GM23338 (cell line): ENCODE data around the gene ZNF609. TPM values are rescaled to one million over a fixed set of nuclear protein-coding genes. Genes with fewer than 3 reads are reported as not detected.

Experiments
- ATAC-seq: fragments of 200-7000 bp; cut with Tn5 transposase; 3 replicates; pipeline ENCODE4 v1.9.1; 2020
- DNase-seq: peaks from one replicate; pipeline ENCODE4 v3.0.0-alpha.2; 2015; ENCODE audit warnings: low spot score
- H2AFZ ChIP-seq: fragments of 200-600 bp; sonication (generic); 2 replicates; pipeline ENCODE4 v1.8.0; 2016; ENCODE audit warnings: antibody characterized with exemption, mild to moderate bottlenecking, moderate library complexity
- H3F3A ChIP-seq: fragments of 200-600 bp; sonication (generic); replicated peaks from 2 replicates; pipeline ENCODE4 v1.8.0; 2017; ENCODE audit warnings: antibody characterized with exemption, mixed run types, low read depth
- H3K27ac ChIP-seq: fragments of 200-600 bp; sonication (generic); 2 replicates; pipeline ENCODE4 v1.6.1; 2016; ENCODE audit warnings: low read depth
- H3K27me3 ChIP-seq: fragments of 200-600 bp; sonication (generic); 2 replicates; pipeline ENCODE4 v1.8.0; 2016; ENCODE audit warnings: mild to moderate bottlenecking, mixed run types, moderate library complexity; ENCODE audit not compliant: insufficient read depth
- H3K36me3 ChIP-seq: fragments of 200-600 bp; sonication (generic); 2 replicates; pipeline ENCODE4 v1.8.0; 2016; ENCODE audit warnings: mild to moderate bottlenecking; ENCODE audit not compliant: insufficient read depth
- H3K4me1 ChIP-seq: fragments of 200-600 bp; sonication (generic); 2 replicates; pipeline ENCODE4 v1.8.0; 2016; ENCODE audit warnings: mild to moderate bottlenecking, moderate library complexity; ENCODE audit not compliant: insufficient read depth
- H3K4me2 ChIP-seq: fragments of 200-600 bp; sonication (generic); 2 replicates; pipeline ENCODE4 v1.7.1; 2017; ENCODE audit warnings: mixed run types
- H3K4me3 ChIP-seq: fragments of 200-600 bp; sonication (generic); 2 replicates; pipeline ENCODE4 v1.6.1; 2016; ENCODE audit warnings: mixed run types
- H3K79me2 ChIP-seq: fragments of 200-600 bp; sonication (generic); replicated peaks from 2 replicates; pipeline ENCODE4 v1.8.0; 2017; ENCODE audit warnings: mild to moderate bottlenecking; ENCODE audit not compliant: insufficient read depth
- H3K9me2 ChIP-seq: fragments of 200-600 bp; sonication (generic); 2 replicates; pipeline ENCODE4 v1.8.0; 2017; ENCODE audit not compliant: insufficient read depth
- H4K20me1 ChIP-seq: fragments of 200-600 bp; sonication (generic); replicated peaks from 2 replicates; pipeline ENCODE4 v1.8.0; 2017; ENCODE audit warnings: mild to moderate bottlenecking; ENCODE audit not compliant: insufficient read depth
- H3K27ac Mint-ChIP-seq: 2 replicates; pipeline ENCODE4 v1.8.0; 2020; ENCODE audit warnings: inconsistent platforms, mild to moderate bottlenecking, moderate library complexity, mixed read lengths
- H3K27me3 Mint-ChIP-seq: 3 replicates; pipeline ENCODE4 v1.8.0; 2022; ENCODE audit warnings: low read depth, mild to moderate bottlenecking, moderate library complexity, mixed read lengths, inconsistent platforms; ENCODE audit not compliant: insufficient read depth, poor library complexity
- H3K36me3 Mint-ChIP-seq: 3 replicates; pipeline ENCODE4 v1.8.0; 2021; ENCODE audit warnings: low read depth, mild to moderate bottlenecking, inconsistent platforms, moderate library complexity, mixed read lengths
- H3K4me1 Mint-ChIP-seq: 3 replicates; pipeline ENCODE4 v1.8.0; 2020; ENCODE audit warnings: mild to moderate bottlenecking, inconsistent platforms, mixed read lengths
- H3K4me3 Mint-ChIP-seq: 3 replicates; pipeline ENCODE4 v1.8.0; 2021; ENCODE audit warnings: moderate library complexity, mild to moderate bottlenecking, inconsistent platforms, mixed read lengths
- H3K9me3 Mint-ChIP-seq: 3 replicates; pipeline ENCODE4 v1.8.0; 2020; ENCODE audit warnings: moderate library complexity, mild to moderate bottlenecking, inconsistent platforms, mixed read lengths
- CREB1 ChIP-seq: fragments of 250-450 bp; sonication (Bioruptor Pico); IDR thresholded peaks from 2 replicates; pipeline ENCODE4 v1.5.0; 2020; ENCODE audit warnings: low read depth, mild to moderate bottlenecking, moderate library complexity
- CTCF ChIP-seq, 2 experiments: fragments of 200-600 bp in 1 of 2; sonication (generic) in 1 of 2; conservative IDR thresholded peaks; 2 replicates each; pipeline versions ENCODE4 v1.5.1 to v1.6.1; 2016 to 2017; ENCODE audit warnings: antibody characterized with exemption in 2 of 2, low read depth in 2 of 2, mild to moderate bottlenecking in 2 of 2, moderate library complexity in 1 of 2
- ETS1 ChIP-seq: IDR thresholded peaks from 2 replicates; pipeline ENCODE4 v1.6.1; 2016; ENCODE audit warnings: antibody characterized with exemption
- EZH2 ChIP-seq: fragments of 200-600 bp; sonication (generic); IDR thresholded peaks from one replicate; pipeline ENCODE4 v1.8.0; 2017; ENCODE audit warnings: antibody characterized with exemption, mild to moderate bottlenecking, low read depth; ENCODE audit not compliant: unreplicated experiment
- NANOG ChIP-seq: IDR thresholded peaks from 2 replicates; pipeline ENCODE4 v1.6.1; 2016; ENCODE audit warnings: antibody characterized with exemption, borderline replicate concordance
- POLR2AphosphoS5 ChIP-seq: IDR thresholded peaks from 2 replicates; pipeline ENCODE4 v1.6.1; 2016; ENCODE audit warnings: antibody characterized with exemption, low read depth
- REST ChIP-seq: IDR thresholded peaks from one replicate; pipeline ENCODE4 v1.6.1; 2018; ENCODE audit warnings: antibody characterized with exemption; ENCODE audit not compliant: unreplicated experiment
- ZNF114 ChIP-seq: fragments of 250-450 bp; sonication (Bioruptor Pico); IDR thresholded peaks from 2 replicates; pipeline ENCODE4 v1.5.0; 2020; ENCODE audit warnings: mild to moderate bottlenecking, moderate library complexity
- polyA plus RNA-seq: library from polyadenylated mRNA; unstranded; fragments of >200 nt; fragmentation: Nextera tagmentation; extraction: Ambion mirVana; gene quantifications from 2 replicates; pipeline ENCODE4 v1.2.1, GENCODE V29; 2016
- total RNA-seq: library from RNA; depleted of rRNA; stranded (reverse); fragments of >200 nt; shearing (Covaris generic); gene quantifications from 2 replicates; pipeline ENCODE4 v1.2.3, GENCODE V29; 2014

ZNF609 gene
- total and polyA plus RNA-seq, 2 experiments from 2014 or later, result 26.4 to 40.2 TPM

GRCh38 chr15:64460724-64461720 lies 644 bp downstream of the ZNF609 start:
- Histone ChIP-seq H3K79me2 (peaks cover 49% of the 10 kb centered on the region), H3F3A (peaks cover 9% of the 10 kb centered on the region; the same call in 1 of the 2 replicates), H3K27ac (peak overlapping the region; percentile 95), H4K20me1 (peaks cover 34% of the 10 kb centered on the region), H3K9me2 (no peaks in the 10 kb centered on the region), H3K4me1 (peaks cover 47% of the 10 kb centered on the region), H3K4me3 (peak overlapping the region; percentile 84), H3K36me3 (no peaks in the 10 kb centered on the region), H2AFZ (no peak overlapping the region), H3K27me3 (no peaks in the 10 kb centered on the region), H3K4me2 (peak overlapping the region; percentile 91)
- TF ChIP-seq CREB1 (CRISPR knock-in tag), result no peak
- no peak for TF ChIP-seq CTCF (conservative IDR thresholded peaks at IDR 0.05; ENCODE audit: low read depth in 2 of 2)
- no peak for TF ChIP-seq ETS1
- Mint-ChIP-seq H3K27me3 (peaks cover 2% of the 10 kb centered on the region), H3K4me1 (peaks cover 48% of the 10 kb centered on the region), H3K4me3 (peak overlapping the region; percentile 88), H3K9me3 (no peaks in the 10 kb centered on the region), H3K36me3 (no peaks in the 10 kb centered on the region; the same call in none of the 3 replicates), H3K27ac (peak overlapping the region; percentile 92)
- DNase-seq, result peak; percentile 65
- peak; percentile 63 for ATAC-seq

GRCh38 chr15:64461721-64462162 lies 1.4 kb downstream of the ZNF609 start:
- H3K27ac Mint-ChIP-seq, result peak overlapping the region; percentile 92
- no peaks in the 10 kb centered on the region for H3K9me2 ChIP-seq
- DNase-seq (peak; percentile 56), ATAC-seq (peak; percentile 49)
- H3K4me1 Mint-ChIP-seq, result peaks cover 50% of the 10 kb centered on the region
- peak overlapping the region; percentile 84 for H3K4me3 ChIP-seq
- no peaks in the 10 kb centered on the region; the same call in 1 of the 3 replicates for H3K36me3 Mint-ChIP-seq
- H3K4me1 ChIP-seq, result peaks cover 50% of the 10 kb centered on the region
- H3K4me3 Mint-ChIP-seq, result peak overlapping the region; percentile 88
- peaks cover 41% of the 10 kb centered on the region for H4K20me1 ChIP-seq
- TF ChIP-seq ZNF114 (CRISPR knock-in tag) (no peak), ETS1 (no peak), NANOG (no peak), EZH2 (no peak), POLR2AphosphoS5 (no peak; the same call in 1 of the 2 replicates), CTCF (conservative IDR thresholded peaks at IDR 0.05; ENCODE audit: low read depth in 2 of 2) (no peak), REST (no peak)
- peak overlapping the region; percentile 95 for H3K27ac ChIP-seq
- H3K27me3 Mint-ChIP-seq, result peaks cover 2% of the 10 kb centered on the region
- H3K9me3 Mint-ChIP-seq, result no peaks in the 10 kb centered on the region
- H3K4me2 ChIP-seq, result peak overlapping the region; percentile 91
- H3F3A ChIP-seq, result peaks cover 9% of the 10 kb centered on the region; the same call in 1 of the 2 replicates
- peaks cover 56% of the 10 kb centered on the region for H3K79me2 ChIP-seq
- H2AFZ ChIP-seq, result no peak overlapping the region
- no peaks in the 10 kb centered on the region for H3K36me3 ChIP-seq
- no peaks in the 10 kb centered on the region for H3K27me3 ChIP-seq
